Body of pancreas (tissue), 4 donors: ENCODE data around the gene SLC22A23.

Experiments used
- CTCF ChIP-seq, 7 experiments: fragments of 450-650 bp in 4 of 7; fragments of 200-600 bp in 3 of 7; sonication (generic) in 3 of 7; IDR thresholded peaks; one replicate each; pipeline ENCODE4 v1.5.1; 2016 to 2019; ENCODE audit warnings: antibody characterized with exemption in 7 of 7
- POLR2A ChIP-seq, 3 donors: fragments of 450-650 bp; IDR thresholded peaks; one replicate each; pipeline ENCODE4 v1.6.1; 2016; ENCODE audit warnings: antibody characterized with exemption in 3 of 3, mild to moderate bottlenecking in 2 of 3

- TF ChIP-seq CTCF (IDR thresholded peaks at IDR 0.05), result no peak
- no peak for TF ChIP-seq POLR2A (IDR thresholded peaks at IDR 0.05)
Observed at GRCh38 chr6:3372184-3372846, 84.5 kb downstream of the SLC22A23 start.
